Muscle layer of duodenum (tissue), 2 donors: ENCODE data around the gene ATP9A.
"Not testable (repeated sequence)": the region's sequence is repeated elsewhere in the genome, so short reads cannot be mapped to it uniquely, and the experiment has no call there.

Experiments used
- H3K27ac ChIP-seq: one replicate; pipeline ENCODE4 v1.7.0; 2013; ENCODE audit warnings: mild to moderate bottlenecking, low read length
- H3K27me3 ChIP-seq: one replicate; pipeline ENCODE4 v1.7.0; 2013; ENCODE audit warnings: low read depth, mild to moderate bottlenecking, control low read depth, low read length
- H3K36me3 ChIP-seq, 2 donors: one replicate each; pipeline ENCODE4 v1.7.0; 2013; ENCODE audit warnings: low read length in 2 of 2, control low read depth in 1 of 2, mild to moderate bottlenecking in 1 of 2; ENCODE audit not compliant: insufficient read depth in 2 of 2, control insufficient read depth in 1 of 2
- H3K4me1 ChIP-seq, 2 donors: one replicate each; pipeline ENCODE4 v1.7.0; 2013; ENCODE audit warnings: low read length in 2 of 2, mild to moderate bottlenecking in 2 of 2, control low read depth in 1 of 2, moderate library complexity in 1 of 2; ENCODE audit not compliant: insufficient read depth in 2 of 2, control insufficient read depth in 1 of 2
- H3K4me3 ChIP-seq, 2 donors: one replicate each; pipeline ENCODE4 v1.7.0; 2013; ENCODE audit warnings: low read length in 2 of 2, low read depth in 1 of 2, mild to moderate bottlenecking in 1 of 2
- H3K9me3 ChIP-seq, 2 donors: one replicate each; pipeline ENCODE4 v1.7.0; 2013; ENCODE audit warnings: low read length in 2 of 2, control low read depth in 1 of 2, mild to moderate bottlenecking in 1 of 2; ENCODE audit not compliant: control insufficient read depth in 1 of 2
- donor health status: healthy.

ATP9A gene

DNA sequence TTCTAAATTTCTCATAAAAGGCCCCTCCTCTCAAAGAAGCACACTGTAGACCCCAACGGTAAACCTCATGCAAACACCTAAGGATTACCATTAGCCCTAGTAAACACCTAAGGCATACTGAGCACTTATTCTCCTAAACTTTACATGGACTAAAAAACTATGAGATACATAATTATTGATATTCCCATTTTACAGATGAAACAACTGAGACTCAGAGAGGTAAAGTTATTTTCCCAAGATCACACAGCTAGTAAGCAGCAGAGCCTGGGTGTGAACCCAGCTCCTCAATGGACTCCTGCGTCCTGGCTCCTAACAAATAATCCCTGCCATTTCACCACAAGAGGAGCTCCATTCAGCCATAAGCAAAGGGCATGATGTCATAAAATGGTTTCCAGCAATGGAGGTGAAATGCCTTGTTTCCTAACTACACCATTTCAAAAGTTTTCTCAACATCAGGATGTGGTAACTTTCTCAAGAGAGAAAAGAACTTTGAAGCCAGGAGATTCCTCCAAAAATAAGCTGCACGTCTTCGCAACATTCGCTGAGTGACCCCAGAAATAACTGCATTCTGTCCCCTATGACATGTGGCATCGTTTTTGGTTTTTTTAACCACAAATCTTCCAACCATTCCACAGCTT lies 4.1 kb downstream of the ATP9A start:
- no peaks in the 10 kb centered on the region for H3K9me3 ChIP-seq
- H3K4me3 ChIP-seq, result no peak overlapping the region
- no peaks in the 10 kb centered on the region for H3K4me1 ChIP-seq
- no peaks in the 10 kb centered on the region for H3K27me3 ChIP-seq
- no peaks in the 10 kb centered on the region for H3K36me3 ChIP-seq
- H3K27ac ChIP-seq, result no peak overlapping the region

DNA sequence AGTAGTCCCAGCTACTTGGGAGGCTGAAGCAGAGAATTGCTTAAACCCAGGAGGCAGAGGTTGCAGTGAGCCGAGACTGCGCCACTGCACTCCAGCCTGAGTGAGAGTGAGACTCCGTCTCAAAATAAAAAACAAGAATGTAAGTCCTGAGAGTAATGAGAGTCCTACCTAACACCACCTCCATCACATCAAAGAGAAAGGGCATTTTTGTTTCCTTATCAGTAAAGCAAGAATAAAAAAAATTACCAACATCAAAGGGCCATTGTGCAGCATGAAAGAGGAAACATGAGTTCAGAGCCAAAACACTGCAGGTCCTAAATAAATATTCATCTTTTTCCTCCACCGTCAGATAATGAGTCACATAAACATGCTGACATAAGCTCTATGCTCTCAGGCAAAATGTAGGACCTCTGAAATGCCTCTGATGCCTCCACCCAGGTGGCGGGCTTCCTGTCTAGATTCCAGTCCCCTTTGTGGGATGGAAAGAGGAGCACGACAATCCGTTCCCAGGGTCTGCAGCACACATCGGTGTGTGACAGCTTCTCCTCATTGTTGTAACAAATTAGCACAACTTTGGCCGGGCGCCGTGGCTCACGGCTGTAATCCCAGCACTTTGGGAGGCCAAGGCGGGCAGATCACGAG lies 7.2 kb downstream of the ATP9A start:
- no peaks in the 10 kb centered on the region for H3K36me3 ChIP-seq
- no peak overlapping the region for H3K27ac ChIP-seq
- H3K4me1 ChIP-seq, result no peaks in the 10 kb centered on the region
- H3K9me3 ChIP-seq, result no peaks in the 10 kb centered on the region
- no peak overlapping the region for H3K4me3 ChIP-seq
- H3K27me3 ChIP-seq, result no peaks in the 10 kb centered on the region

DNA sequence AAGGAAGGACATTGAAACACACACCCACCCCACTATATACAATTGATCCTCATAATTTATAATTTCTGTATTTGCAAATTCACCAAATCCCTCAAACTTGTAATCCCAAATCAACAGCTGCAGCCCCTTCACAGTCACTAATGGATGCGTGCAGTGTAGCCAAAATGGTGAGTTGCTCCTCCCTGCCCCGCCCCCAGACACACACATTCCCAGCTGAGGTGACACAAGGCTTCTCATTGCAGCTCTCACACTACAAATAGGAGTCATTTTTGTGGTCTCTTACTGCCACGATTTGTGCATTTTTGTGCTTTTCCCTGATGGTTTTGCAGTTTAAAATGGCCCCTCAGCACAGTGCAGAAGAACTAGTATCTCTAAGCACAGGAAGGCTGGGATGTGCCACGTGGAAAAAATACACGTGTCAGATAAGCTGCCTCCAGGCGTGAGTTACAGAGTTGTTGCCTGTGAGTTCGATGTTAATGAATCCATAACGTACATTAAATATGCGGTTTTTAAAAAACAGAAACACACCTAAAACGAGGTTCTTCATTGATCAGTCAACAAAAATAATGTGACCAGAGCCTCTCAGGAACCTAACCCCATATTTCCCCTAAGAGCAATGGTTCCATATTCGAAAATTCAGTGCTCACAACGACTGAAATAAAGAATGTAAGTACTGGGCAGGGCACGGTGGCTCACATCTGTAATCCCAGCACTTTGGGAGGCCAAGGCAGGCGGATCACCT lies 8.2 kb downstream of the ATP9A start:
- no peak overlapping the region for H3K4me3 ChIP-seq
- no peaks in the 10 kb centered on the region for H3K9me3 ChIP-seq
- H3K27ac ChIP-seq, result no peak overlapping the region
- H3K27me3 ChIP-seq, result no peaks in the 10 kb centered on the region
- no peaks in the 10 kb centered on the region for H3K4me1 ChIP-seq
- no peaks in the 10 kb centered on the region for H3K36me3 ChIP-seq

DNA sequence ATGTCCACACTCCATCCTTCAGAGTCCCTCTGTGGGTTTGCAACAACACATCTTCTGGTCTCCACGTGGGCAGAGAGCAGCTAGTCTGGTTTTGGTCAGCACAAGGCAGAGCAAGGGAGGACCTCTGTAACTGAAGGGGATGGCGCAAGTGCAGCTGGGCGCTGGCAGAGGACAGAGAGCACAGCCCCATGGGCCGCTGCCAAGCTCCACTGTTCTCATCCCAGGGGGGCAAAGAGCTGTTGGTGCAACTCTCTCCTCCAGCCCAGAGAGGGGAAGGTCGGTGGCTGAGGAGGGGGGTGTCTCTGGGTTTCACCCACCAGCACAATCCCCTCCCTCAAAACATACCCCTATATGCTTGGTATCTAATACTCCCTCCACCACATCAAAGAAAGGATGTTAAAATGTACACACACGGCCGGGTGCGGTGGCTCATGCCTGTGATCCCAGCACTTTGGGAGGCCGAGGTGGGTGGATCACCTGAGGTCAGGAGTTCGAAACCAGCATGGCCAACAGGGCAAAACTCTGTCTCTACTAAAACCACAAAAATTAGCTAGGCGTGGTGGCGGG lies 9.1 kb downstream of the ATP9A start:
- Histone ChIP-seq H3K36me3 (no peaks in the 10 kb centered on the region), H3K27ac (no peak overlapping the region), H3K9me3 (no peaks in the 10 kb centered on the region), H3K4me1 (no peaks in the 10 kb centered on the region), H3K4me3 (no peak overlapping the region), H3K27me3 (no peaks in the 10 kb centered on the region)

DNA sequence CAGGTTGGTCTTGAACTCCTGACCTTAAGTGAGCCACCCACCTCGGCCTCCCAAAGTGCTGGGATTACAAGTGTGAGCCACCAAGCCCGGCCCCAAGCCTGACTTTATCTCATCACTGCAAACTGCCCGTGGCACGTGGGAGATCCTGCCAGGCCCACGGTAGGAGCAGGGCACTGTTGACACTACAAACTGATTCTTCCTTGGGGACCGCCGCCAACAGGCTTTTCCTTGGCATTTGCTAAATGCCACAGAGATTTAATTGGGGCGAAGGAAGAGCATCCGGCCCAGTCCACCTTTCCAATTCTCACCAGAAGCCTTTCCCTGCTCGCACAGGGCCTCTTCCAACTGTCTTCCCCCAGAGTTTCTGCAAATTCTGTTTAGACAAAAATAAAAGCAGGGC lies 11.0 kb downstream of the ATP9A start:
- no peaks in the 10 kb centered on the region for H3K36me3 ChIP-seq
- no peaks in the 10 kb centered on the region for H3K9me3 ChIP-seq
- no peak overlapping the region for H3K4me3 ChIP-seq
- peaks cover 0 to 5% of the 10 kb centered on the region in 2 donors for H3K4me1 ChIP-seq
- H3K27me3 ChIP-seq, result no peaks in the 10 kb centered on the region
- H3K27ac ChIP-seq, result no peak overlapping the region

DNA sequence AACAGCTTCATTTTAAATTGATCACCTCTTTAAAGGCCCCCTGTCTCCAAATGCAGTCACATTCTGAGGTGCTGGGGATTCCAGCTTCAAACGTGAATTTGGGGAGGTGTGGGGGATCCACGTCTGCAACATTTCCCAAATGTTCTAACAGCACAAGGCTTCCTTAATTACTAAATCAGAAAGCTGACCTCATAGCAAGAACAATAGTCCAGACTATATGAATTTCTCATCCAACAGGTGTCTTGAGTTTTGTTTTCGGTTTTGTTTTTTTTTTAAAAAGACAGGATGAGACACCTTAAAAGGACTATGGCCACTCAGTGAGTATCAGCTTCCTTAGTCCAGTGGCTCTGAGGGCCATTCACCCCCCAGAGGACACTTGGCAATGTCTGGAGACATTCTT lies 11.5 kb downstream of the ATP9A start:
- Histone ChIP-seq H3K36me3 (no peaks in the 10 kb centered on the region), H3K4me3 (no peak overlapping the region), H3K27me3 (no peaks in the 10 kb centered on the region), H3K27ac (no peak overlapping the region), H3K4me1 (peaks cover 5 to 9% of the 10 kb centered on the region in 2 donors), H3K9me3 (no peaks in the 10 kb centered on the region)

DNA sequence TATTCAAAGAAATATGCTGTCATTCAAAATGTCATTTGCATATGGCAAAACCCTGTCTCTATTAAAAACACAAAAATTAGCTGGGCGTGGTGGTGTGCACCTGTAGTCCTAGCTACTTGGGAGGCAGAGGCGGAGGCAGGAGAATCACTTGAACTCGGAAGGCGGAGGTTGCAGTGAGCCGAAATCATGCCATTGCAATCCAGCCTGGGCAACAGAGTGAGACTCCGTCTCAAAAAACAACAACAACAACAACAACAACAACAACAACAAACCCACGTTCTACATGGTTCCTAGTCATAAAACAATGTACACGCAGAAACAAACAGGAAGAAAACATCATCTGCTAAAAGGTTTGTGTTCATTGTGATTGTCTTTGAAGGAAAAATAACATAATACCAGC lies 15.0 kb downstream of the ATP9A start:
- not testable (repeated sequence) for H3K27ac ChIP-seq, H3K27me3 ChIP-seq, H3K36me3 ChIP-seq, H3K9me3 ChIP-seq, H3K4me3 ChIP-seq
- peaks cover 9 to 14% of the 10 kb centered on the region in 2 donors for H3K4me1 ChIP-seq

DNA sequence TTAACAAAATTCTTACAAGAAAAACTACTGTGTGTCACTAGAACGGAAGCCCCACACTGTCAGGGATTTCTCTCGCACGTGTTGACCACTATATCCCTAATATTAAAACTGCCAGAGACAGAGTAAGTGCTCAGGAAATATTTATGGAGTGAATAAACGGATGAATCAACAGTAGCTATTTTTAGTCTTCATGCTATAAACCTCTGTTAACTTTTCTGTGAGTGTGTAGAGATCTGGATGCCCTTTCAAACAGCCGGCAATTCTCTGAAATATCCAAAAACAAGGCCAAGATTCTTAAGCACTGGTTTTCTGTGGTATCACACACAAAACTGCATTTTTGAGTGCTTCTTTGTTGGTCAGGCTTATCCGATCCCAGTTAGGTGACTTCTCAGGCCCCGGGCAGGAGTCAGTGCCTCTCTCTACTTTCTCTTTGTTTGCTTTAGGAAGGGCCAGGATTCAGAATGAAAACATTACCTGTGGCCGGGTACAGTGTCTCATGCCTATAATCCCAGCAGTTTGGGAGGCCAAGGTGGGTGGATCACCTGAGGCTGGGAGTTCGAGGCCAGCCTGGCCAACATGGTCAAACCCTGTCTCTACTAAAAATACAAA lies 15.7 kb downstream of the ATP9A start:
- Histone ChIP-seq H3K27ac (peak overlapping the region; percentile 53), H3K4me3 (no peak overlapping the region), H3K9me3 (no peaks in the 10 kb centered on the region), H3K36me3 (no peaks in the 10 kb centered on the region), H3K4me1 (peaks cover 9 to 14% of the 10 kb centered on the region in 2 donors), H3K27me3 (no peaks in the 10 kb centered on the region)

DNA sequence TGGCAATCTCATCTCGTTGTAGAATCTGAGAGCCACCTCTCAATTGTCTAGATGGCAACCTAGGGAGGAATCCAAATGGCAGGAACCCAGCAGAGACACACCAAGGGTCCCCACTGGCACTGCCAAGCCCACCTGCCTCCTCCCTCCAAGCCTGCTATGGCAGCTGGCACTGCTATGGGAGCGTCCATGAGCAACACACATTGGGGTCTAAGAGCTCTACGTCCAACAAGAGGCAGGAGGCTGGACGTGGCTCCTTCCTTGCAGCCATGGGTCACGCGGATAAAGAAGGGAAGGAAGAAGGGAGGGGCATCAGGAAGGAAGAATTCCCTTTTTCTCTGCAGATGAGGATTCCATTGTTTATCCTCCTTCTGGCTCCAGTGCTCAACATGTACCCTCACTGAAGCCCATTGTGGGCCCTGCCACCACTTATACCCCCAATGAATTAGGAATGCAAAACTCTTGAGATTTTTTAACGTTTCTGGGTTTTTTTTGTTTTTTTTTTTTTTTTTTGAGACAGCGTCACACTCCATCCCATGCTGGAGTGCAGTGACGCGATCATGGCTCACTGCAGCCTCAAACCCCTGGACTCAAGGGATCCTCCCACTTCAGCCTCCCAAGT lies 17.3 kb downstream of the ATP9A start:
- Histone ChIP-seq H3K4me1 (peaks cover 9 to 14% of the 10 kb centered on the region in 2 donors), H3K36me3 (no peaks in the 10 kb centered on the region), H3K27ac (peak overlapping the region; percentile 76), H3K9me3 (no peaks in the 10 kb centered on the region), H3K4me3 (no peak overlapping the region), H3K27me3 (no peaks in the 10 kb centered on the region)

DNA sequence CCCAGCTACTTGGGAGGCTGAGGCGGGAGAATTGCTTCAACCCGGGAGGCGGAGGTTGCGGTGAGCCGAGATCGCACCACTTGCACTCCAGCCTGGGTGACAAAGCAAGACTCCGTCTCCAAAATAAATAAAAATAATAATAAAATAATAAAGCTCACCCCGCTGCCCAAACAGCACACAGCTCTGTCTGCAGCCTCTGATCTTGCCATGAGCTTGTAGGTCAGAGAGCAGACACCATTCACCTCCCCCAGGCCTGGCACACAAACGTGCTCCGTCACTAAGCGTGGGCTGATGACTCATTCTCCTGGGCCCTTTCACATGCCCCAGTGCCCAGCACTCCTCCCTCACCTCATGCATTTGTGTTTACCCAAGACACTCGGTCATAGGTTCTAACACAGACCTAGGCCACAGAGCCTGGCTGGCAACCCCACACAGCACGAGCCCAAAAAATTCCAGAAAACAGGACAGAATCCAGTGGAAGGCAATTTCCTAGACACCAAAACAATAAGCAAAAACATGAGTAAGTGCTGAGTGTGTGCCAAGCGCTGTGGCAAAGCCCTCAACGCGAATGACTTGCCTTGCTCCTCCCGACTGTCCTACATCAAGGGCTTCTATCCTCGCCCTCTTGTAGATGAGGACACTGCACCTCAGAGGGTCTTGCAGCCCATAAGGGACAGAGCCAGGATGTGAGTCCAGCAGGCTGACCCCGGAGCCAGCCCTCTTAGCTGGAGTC lies 18.0 kb downstream of the ATP9A start:
- H3K27me3 ChIP-seq, result no peaks in the 10 kb centered on the region
- peaks cover 9 to 14% of the 10 kb centered on the region in 2 donors for H3K4me1 ChIP-seq
- no peaks in the 10 kb centered on the region for H3K36me3 ChIP-seq
- no peak overlapping the region for H3K4me3 ChIP-seq
- H3K9me3 ChIP-seq, result no peaks in the 10 kb centered on the region
- H3K27ac ChIP-seq, result peak overlapping the region; percentile 76
